Endothelial cell (in vitro differentiated cells): ENCODE data around the gene CA9. TPM values are rescaled to one million over a fixed set of nuclear protein-coding genes. Genes with fewer than 3 reads are reported as not detected.

Experiments
- DNase-seq: peaks from one replicate; pipeline ENCODE4 v3.0.0; 2021; ENCODE audit warnings: low spot score
- H3K27ac Mint-ChIP-seq: one replicate; pipeline ENCODE4 v1.8.0; 2021; ENCODE audit warnings: mixed read lengths, inconsistent platforms; ENCODE audit not compliant: unreplicated experiment
- H3K27me3 Mint-ChIP-seq: one replicate; pipeline ENCODE4 v1.8.0; 2021; ENCODE audit warnings: mild to moderate bottlenecking, moderate library complexity, mixed read lengths, inconsistent platforms; ENCODE audit not compliant: unreplicated experiment
- H3K36me3 Mint-ChIP-seq: one replicate; pipeline ENCODE4 v1.8.0; 2021; ENCODE audit warnings: mild to moderate bottlenecking, low read depth, mixed read lengths, inconsistent platforms; ENCODE audit not compliant: unreplicated experiment
- H3K4me1 Mint-ChIP-seq: one replicate; pipeline ENCODE4 v1.8.0; 2021; ENCODE audit warnings: mild to moderate bottlenecking, mixed read lengths, inconsistent platforms; ENCODE audit not compliant: unreplicated experiment
- H3K4me3 Mint-ChIP-seq: one replicate; pipeline ENCODE4 v1.8.0; 2021; ENCODE audit warnings: mild to moderate bottlenecking, mixed read lengths, inconsistent platforms; ENCODE audit not compliant: unreplicated experiment
- H3K9me3 Mint-ChIP-seq: one replicate; pipeline ENCODE4 v1.8.0; 2021; ENCODE audit warnings: mixed read lengths, inconsistent platforms; ENCODE audit not compliant: unreplicated experiment
- CTCF ChIP-seq: fragments of 200-600 bp; sonication (generic); IDR thresholded peaks from one replicate; pipeline ENCODE4 v1.5.0; 2021; ENCODE audit warnings: antibody characterized with exemption; ENCODE audit not compliant: unreplicated experiment
- total RNA-seq: library from RNA; stranded (reverse); fragmentation: NEBNext Ultra II Directional; extraction: Animal tissue kit (Norgen Biotek cat#: 25700); gene quantifications from one replicate; pipeline ENCODE4 v1.2.1, GENCODE V29; 2021; ENCODE audit not compliant: unreplicated experiment

The CA9 gene
- total RNA-seq, 1 donor from 2014 or later: 1.5 TPM

DNA sequence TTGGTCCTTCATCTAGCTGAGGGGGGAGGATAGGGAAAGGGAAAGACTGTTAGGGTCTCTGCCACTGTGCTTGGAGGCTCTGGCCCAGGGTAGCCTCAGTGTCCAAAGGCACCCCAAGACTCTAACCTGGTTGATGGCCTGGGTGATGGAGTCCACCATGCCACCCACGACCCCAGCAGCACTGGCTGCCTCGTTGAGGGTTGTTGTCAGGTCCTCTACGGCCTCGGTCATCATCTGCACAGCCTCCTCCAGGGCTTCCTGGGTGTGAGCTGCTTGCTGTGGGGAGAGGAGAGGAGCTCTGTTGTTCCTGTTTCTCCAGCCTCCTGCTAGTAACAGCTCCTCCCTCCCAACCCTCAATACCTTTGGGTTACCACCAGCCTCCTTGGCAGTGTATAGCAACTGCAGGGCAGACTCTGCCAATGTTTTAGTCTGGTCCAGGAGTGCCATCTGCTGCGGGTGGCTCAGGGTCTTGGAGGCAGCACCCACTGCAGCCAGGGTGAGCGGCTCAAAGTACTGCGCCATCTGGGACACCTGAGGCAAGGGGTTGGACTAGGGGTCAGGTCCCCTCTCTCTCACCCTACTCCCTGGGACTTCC is 32.2 kb downstream of the CA9 start:
- TF ChIP-seq CTCF: no peak
- no peaks in the 10 kb centered on the region for H3K4me1 Mint-ChIP-seq
- H3K9me3 Mint-ChIP-seq: no peaks in the 10 kb centered on the region
- H3K4me3 Mint-ChIP-seq: no peak overlapping the region
- H3K36me3 Mint-ChIP-seq: peaks cover 70% of the 10 kb centered on the region
- no peak for DNase-seq
- H3K27ac Mint-ChIP-seq: no peak overlapping the region
- peaks cover 8% of the 10 kb centered on the region for H3K27me3 Mint-ChIP-seq

DNA sequence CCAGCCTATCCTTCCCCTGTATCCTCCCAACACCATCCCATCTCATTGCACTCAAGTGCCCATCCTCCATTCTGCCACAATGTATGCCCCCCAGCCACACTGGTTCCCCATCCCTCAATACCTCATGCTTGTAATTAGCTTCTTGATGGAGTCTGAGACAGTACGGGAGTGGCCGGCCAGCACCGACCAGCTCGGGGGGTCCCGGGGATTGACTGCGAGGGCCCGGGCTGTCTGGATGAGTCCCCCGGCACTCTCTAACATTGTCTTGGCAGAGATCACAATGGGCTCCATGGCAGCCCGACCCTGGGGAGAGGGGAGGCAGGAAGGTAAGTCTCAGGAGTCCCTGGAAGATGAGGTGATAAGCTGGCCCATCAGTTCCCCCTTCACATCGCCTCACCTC is 33.2 kb downstream of the CA9 start:
- no peak for DNase-seq
- H3K9me3 Mint-ChIP-seq: no peaks in the 10 kb centered on the region
- no peaks in the 10 kb centered on the region for H3K4me1 Mint-ChIP-seq
- no peak for TF ChIP-seq CTCF
- H3K27me3 Mint-ChIP-seq: peaks cover 8% of the 10 kb centered on the region
- no peak overlapping the region for H3K27ac Mint-ChIP-seq
- H3K4me3 Mint-ChIP-seq: peak overlapping the region; percentile 59
- peaks cover 78% of the 10 kb centered on the region for H3K36me3 Mint-ChIP-seq

DNA sequence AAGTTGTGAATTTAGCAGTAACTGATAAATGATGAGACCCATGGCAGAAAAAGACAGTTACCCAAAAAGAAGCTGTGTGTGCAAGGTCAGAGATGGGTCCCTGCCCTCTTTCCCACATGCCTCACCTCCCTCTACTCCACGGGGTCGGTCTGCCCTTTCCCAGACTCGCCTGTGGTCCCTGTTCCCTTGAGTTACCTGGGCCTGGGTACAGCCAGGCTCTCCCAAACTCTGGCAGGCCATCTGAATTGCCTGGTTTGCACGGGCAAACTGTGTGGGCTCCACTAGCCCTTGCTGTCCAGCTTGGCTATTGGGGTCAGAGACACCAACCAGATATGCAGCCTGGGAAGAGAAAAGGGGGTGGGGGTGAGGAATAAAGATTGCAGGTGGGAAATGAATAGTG is 34.4 kb downstream of the CA9 start:
- peaks cover 78% of the 10 kb centered on the region for H3K36me3 Mint-ChIP-seq

DNA sequence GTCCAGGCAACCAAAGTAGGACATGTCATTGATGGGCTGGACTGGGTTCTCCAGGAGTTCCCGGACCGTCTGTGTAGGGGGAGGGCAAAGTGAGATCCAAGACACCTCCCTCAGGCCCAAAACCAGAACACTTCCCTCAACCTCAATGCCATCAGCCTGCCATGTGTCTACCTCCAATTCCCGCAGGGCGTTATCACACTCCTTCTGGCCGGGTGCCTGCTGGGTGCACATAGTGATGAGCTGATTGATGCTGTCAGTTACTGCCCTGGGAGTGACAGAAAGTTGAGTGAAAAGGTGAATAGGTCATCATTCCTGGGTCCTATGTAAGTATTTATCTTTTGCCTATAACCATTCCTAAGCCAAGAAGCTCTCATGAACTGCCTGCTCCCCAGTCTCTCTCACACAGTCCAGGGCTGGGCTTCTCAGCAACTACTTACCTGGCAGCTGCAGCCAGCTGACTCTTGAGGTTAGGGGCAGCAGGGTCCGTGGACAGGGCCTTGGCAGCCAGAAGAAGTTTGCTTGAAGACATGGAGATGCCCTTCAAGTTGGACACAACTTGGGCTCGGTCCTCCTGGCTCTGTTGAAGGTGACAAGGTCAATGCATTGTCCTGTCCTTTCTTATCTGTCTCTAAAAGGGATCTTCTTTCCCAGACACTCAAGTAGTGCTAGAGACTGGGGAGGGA is 37.2 kb downstream of the CA9 start:
- Mint-ChIP-seq H3K4me3 (peak overlapping the region; percentile 47), H3K4me1 (no peaks in the 10 kb centered on the region), H3K27me3 (peaks cover 3% of the 10 kb centered on the region), H3K9me3 (no peaks in the 10 kb centered on the region), H3K36me3 (peaks cover 85% of the 10 kb centered on the region), H3K27ac (no peak overlapping the region)
- TF ChIP-seq CTCF: no peak
- DNase-seq: no peak

More for the DNA sequence above, 34.4 kb downstream of the CA9 start:
- Mint-ChIP-seq H3K9me3 (no peaks in the 10 kb centered on the region), H3K4me3 (no peak overlapping the region), H3K4me1 (no peaks in the 10 kb centered on the region), H3K27ac (no peak overlapping the region), H3K27me3 (peaks cover 5% of the 10 kb centered on the region)
- DNase-seq: no peak
- TF ChIP-seq CTCF: no peak
